CD4-positive, alpha-beta T cell treated with Interleukin-12 subunit alpha and Interleukin-12 subunit beta, for 1 hour (primary cell): ENCODE data around the gene ASPDH.

Source experiments
- DNase-seq: peaks from one replicate; pipeline ENCODE4 v3.0.0-alpha.2; 2020

ASPDH gene

DNA sequence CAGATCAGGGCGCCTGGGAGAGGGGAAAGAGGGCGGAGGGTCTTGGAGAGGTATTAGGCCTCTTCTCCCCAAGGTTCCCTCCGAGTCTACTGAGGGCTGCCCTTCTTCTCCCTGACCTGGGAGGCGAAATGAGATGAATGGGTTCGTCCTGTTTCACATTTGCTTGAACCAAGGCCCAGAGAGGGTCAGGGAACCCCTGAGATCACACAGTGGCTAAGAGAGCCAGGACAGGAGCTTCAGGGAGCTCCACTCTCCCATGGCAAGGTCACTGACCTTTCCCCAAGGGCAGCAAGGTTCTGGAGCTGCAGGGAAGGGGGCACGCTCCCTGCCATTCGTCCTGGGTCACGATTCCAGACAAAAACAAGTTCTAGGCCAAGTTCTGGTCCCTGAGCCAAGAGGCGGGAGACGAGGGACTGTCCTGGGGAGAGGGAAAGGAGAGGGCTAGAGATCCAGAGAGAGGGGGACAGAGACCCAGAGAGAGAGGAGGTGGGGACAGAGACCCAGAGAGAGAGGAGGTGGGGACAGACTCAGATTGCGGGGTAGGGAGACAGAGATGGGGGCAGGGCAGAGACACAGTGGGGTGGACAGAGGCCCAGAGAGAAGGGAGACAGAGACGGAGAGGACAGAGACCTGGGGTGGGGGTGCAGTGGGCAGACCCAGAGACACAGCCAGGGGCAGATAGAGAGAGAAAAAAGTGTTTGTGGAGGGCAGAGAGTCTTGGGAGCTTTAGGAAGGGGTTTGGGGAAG lies 541 bp downstream of the ASPDH start:
- no peak for DNase-seq

DNA sequence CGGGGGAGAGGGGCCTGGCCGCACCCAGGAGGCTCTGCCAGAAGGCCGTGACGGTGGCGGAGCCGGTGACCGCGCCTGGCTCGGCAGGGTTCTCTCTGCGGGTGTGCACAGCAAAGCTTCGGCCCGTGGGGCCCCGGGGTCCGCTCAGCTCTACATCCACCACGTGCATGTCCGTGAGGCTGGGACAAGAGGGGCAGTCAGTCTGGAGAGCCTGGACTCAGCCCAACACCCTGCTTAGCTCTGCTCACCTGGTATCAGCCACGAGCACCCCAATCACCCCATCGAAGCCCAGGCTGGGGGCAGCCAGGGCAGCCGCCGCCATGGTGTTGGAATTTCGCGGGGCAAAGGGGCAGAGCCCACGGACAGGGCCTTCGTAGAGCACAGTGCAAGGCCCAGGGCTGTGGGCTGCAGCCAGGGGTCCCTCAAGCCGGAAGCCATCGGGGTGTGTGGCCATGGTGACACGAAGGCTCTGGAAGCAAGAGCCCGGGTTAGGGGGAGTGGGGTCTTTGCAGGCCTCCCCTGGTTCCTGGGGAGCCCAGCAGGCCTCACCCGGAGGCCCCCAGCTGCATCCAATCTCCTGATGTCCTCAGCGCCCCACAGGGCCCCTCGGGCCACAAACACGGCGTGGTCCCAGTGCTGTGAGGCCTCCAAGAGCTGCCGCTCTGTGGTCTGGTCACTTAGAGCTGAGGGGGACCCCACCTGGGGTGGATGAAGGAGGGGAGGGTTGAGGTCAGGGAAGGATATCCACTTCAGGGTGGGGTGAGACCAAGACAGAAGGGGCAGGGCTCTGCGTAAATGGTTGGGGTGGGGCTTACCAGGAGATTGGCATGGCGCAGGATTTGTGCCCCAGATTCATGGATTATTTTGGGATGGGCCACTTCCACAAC lies 1.4 kb downstream of the ASPDH start:
- no peak for DNase-seq

DNA sequence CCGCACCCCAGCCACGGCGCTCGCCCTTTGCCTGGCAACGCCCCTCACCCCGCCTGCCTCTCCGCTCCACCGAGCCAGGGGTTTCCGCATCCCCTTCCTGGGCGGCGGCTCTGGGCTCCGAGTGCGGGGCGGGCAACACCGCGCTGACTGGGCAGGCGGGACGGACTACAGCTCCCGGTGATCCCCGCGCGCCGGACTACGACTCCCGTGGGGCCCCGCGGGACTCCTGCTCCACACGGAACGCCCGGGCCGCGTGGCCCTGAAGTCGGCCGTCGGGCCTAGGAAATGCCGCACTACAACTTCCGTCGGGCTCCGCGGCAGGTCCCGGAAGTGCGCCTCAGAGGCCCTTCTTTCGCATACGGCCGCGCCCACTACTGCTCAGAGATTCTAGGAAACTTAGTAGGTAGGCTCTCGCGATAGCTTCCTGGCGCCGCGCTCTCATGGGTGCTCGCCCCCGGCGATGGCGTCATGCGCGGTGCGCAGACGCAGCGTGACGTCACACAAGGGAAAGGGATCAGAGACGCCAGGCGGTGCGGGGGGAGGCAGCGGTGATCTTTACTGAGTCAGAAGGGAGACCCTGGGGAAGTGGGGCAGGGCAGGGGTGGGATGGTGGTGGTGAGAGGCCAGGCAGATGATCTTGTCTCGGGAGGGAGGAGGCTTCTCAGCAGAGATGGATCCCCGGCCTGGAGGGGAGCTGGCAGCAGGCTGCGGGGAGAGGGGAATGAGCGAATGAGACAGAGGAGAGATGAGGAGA lies 2.5 kb downstream of the ASPDH start, which contains the start of gene JOSD2:
Gene JOSD2 (minus strand): TSS at position 123 of the 754 bp plus-strand sequence. CDS start 760 bp downstream, outside the sequence.
- DNase-seq, result peak; percentile 99

DNA sequence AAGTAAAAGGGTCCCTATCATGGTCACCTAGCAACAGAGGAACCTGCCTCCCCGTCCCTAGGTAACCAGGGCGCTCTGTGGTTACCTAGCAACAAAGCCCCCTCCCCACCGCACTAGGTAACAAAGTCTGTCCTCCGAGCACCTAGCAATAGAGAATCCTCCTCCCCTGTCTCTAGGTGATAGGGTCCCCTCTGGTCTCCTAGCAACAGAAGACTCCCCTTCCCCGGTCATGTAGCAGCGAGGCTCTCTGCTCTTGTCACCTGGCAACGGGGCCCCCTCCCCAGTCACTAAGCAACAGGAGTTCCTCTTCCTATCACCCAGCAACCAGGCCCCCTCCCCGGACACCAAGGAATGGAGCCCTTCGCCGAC lies 3.0 kb downstream of the ASPDH start:
- DNase-seq, result no peak

DNA sequence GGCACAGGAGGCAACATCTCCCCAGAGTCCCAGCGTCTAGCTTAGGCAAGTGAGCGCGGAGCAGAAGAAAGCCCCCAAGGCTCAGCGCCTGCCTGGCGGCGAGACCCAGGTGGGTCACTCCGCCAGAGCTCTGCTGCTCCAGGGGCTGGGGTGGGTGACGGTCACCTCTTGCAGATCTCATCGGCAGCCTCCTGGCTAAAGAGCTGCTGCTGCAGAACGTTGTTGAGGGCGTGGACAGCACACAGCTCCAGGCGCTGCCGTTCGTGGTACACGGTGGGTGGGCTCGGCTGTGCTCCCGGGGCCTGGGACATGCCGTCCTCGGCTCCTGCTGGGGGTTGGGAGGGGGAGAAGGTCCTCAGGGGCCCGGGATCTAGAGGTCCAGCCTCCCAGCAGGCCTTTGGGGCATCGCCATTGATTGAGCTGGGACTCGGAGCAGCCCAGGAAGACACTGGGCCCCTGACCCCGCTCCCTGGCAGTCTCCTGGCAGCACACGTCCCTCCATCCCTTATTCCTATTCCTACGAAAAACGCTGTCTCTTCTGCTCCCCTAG lies 3.5 kb downstream of the ASPDH start:
- DNase-seq, result no peak

DNA sequence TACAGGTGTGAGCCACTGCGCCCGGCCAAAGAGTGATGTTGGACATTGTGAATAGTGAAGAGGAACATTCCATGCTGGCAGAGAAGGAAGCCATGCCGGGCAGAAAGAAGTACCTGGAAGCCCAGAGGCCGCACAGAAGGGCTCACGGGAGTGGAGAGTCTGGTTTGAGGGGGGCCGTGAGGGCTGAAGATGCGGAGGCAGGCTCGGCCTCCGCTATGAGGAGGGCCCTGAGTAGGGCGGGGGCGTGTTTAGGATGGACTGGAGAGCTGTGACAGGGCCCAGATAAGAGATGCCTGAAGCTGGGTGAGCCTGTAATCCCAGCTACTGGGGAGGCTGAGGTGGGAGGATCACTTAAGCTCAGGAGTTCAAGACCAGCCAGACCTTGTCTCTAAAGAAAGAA lies 4.3 kb downstream of the ASPDH start:
- no peak for DNase-seq

DNA sequence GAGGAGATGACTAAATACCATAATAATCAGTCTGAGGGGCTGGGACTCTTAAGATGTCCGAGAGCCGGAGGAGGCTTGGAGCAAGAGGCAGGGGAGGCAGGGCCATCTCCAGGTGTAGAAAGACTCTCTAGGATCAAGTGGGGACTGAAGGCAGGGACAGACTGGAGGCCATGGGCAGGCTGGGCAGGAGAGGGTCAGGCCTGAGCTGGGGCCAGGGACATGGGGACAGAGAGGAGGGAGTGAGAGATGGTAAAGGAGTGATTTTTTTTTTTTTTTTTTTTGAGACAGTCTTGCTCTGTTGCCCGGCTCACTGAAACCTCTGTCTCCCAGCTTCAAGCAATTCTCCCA lies 4.9 kb downstream of the ASPDH start:
- no peak for DNase-seq

DNA sequence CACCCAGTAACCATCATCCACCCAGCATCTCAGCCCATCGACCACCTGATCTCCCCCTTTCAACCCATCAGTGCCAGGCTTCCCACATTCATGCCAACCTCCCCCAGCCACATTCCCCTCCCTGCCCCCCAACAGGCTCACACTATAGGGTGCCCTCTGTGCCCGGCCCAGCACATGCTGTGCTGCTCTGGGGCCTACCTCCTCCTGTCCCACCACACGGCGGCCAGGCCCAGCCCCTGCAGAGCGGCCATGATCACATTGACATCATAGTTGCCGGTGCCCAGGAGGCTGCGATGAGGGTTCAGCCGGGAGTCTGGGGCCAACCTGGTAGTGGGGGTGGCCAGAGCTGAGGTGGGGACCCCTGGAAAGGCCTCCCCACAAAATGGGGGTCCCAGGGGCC lies 6.3 kb downstream of the ASPDH start:
- no peak for DNase-seq

DNA sequence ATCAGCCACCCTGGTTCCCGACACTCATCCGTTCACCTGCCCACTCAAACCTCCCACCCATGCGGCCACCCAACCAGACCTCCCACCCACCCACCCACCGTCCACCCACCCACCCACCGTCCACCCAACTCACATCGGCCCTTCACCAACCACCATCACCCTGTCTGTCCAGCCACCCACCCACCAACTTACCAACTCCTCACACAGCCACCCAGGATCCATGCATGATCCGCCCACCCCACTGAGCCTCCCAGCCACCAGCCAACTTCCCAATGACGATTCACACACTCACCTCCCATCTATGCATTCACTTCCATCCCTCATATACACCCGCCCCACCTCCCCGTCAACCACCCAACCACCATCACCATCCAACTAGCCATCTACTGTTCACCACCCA lies 7.0 kb downstream of the ASPDH start:
- DNase-seq, result no peak

DNA sequence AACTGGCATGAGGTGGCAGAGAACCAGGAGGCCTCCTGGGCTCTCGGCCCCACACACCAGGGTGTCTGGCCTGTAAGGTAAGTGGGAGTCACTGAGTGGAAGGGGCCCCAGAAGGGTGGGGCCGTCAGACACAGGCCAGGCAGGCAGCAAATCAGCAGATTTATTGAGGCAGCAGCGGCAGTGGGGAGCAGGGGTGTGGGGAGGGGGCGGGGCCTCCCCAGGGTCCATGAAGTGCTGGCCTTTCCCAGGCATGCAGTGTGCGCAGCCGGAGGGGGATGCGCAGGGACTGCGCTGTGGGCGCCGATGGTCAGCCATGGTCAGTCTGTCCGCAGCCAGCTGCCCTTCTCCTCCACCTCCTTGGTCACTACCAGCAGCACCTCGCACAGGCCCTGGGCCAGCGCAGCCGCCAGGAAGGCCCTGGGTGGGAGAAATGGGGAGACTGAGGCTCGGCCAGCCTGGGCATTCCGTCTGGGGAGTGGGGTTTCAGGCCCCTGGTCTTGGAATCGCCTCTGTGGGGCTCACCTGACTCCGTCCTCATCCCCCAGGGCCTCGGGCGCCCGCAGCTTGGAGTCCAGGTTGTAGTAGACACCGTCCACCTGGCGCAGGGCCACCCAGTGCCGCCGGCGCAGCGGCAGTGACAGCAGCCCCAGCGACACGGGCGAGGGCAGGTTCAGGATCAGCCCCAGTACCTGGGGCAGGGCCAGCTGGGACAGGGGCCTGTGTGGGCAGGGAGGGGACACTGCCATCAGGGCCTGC lies 7.7 kb downstream of the ASPDH start:
- DNase-seq, result no peak

DNA sequence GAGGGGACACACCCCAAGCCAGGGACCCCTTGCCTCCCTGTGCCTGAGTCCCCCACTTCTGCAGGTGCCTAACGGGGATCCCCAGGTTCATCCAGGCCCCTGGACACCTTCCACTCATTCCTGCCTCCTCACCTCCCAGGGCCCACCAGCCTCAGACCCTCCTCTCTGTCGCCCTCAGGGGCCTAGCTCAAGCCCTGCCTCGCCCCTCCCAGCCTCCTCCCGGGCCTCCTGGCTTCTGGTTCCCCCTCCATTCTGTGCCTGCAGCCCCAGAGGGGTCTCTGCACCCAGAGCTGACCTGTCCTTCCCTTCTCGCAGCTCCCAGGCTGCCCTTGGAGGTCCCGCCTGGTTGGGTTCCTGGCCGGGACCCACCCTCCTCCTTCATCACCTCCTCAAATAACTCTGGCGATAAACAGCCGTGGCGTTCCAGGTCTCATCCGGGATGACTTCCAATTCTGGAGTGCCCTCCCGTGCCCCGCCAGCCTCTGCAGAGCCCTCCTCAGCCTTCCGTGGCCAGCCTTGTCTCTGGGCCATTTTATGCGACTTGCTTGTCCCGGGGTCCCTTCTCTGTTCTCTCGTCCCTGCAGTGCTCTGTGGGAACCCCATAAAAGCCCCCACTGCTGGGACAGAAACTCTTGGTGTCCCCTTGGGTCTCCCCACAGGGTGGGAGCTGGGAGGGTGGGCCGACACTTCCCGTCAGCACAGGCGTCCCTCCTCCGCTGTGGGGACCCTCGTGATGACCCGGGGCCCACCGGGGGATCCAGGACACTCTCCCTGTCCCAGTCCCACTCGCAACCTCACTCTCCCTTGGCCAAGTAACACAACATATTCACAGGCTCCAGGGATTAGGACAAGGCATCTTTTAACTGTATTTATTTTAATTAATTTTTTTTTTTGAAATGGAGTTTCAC lies 11.9 kb downstream of the ASPDH start:
- no peak for DNase-seq

DNA sequence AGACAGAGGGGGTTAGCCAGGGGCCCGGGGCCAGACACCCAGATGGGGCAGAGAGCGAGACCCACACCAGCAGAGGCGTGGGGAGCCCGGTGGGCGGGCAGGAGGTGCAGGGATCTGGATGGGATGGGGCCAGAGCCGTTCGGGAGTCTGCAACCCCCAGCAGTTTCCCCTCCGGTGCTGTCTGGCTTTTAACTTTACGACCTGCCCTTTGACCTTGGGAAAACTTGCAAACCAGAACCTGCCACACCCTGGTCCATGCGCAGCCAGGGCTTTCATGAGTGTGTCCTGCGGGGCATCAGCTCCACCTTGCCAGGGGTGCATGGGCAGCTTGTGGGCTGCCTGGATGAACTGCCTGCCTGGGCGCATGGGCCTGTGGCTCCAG lies 12.5 kb downstream of the ASPDH start:
- DNase-seq, result no peak

DNA sequence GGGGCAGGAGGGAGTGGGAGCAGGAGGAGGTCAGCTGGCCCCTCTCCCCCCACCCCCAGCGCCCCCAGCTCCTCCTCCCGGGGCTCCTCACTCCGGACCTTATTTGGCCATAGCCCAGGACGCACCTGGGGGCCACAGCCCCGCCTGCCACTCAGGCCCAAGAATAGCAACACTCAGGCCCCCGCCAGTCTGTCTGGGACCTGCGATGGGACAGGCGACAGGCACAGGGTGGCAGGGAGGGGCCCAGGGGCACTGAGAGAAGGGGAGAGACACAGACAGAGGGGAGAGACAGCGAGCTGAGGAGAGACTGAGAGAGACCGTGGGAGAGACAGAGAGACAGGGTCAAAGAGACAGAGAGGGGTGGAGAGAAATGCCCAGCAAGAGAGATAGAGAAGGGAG lies 13.0 kb downstream of the ASPDH start:
- DNase-seq, result no peak

DNA sequence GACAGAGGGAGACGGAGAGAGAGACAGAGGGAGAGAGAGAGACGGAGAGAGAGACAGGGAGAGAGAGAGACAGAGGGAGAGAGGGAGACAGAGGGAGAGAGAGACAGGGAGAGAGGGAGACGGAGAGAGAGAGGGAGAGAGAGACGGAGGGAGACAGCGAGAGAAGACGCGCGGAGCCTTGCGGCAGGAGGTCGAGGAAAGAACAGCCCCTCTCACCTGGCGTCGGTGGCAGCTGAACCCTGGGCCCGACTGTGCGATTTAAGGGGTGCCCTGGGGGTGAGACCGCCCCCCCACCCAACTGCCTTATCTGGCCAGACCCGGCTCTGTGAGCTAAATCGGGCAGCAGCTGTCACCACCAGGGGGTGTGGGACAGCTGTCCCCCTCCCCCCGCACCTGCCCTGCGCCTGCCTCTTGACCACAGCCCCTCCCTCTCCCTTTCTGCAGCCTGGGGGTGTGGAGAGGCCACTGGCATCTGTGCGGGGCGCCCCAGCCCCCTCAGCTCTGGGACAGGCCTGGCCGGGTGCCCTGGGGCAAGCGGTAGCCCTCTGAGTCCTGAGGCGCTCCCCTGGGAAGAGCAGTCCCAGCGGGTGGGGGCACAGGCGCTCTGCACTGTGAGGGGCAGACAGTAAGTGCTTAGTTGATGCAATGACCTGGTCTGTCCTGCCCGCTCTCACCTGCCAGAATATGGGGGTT lies 13.5 kb downstream of the ASPDH start:
- no peak for DNase-seq

DNA sequence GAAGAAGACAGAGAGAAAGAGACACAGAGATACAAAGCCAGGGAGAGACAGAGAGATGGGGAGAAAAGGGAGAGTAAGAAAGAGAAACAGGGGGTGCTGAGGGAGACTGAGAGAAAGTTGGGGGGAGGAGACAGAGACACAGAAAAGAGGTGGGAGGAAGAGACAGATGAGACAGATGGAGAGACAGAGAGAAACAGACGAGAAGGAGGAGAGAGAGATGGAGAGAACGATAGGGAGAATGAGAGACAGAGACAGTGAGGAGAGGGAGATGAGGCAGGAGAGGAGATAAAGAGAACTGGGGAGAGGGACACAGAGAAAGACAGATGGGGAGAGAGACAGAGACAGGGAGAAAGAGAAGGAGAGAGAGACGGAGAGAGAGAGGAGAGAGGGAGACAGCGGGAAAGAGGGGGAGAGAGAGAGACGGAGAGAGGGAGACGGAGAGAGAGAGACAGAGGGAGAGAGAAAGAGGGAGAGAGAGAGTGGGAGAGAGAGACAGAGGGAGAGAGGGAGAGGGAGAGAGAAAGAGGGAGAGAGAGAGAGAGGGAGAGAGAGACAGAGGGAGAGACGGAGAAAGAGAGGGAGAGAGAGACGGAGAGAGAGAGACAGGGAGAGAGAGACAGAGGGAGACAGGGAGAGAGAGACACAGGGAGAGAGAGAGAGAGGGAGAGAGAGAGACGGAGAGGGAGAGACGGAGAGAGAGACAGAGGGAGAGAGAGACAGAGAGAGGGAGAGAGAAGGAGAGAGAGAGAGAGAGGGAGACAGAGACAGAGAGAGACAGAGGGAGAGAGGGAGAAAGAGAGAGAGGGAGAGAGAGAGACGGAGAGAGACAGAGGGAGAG lies 15.3 kb downstream of the ASPDH start:
- no peak for DNase-seq

DNA sequence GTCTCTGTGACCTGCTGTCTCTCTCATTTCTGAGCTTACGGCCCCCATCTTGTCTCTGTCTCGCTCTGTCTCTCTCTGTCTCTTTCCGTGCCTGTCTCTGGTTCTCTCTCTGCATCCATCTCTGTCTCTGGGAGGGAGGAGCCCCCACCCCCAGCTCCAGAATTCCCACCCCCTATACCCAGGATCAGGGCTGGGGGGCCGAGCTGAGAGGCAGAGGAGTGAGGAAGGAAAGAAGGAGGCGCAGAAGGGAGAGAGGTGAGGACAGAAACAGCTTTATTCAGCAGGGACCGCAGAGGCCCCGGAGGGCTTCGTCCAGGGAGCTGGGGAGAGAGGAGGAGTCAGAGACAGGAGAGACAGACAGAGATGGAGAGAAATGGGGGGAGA lies 16.7 kb downstream of the ASPDH start:
- DNase-seq, result no peak

DNA sequence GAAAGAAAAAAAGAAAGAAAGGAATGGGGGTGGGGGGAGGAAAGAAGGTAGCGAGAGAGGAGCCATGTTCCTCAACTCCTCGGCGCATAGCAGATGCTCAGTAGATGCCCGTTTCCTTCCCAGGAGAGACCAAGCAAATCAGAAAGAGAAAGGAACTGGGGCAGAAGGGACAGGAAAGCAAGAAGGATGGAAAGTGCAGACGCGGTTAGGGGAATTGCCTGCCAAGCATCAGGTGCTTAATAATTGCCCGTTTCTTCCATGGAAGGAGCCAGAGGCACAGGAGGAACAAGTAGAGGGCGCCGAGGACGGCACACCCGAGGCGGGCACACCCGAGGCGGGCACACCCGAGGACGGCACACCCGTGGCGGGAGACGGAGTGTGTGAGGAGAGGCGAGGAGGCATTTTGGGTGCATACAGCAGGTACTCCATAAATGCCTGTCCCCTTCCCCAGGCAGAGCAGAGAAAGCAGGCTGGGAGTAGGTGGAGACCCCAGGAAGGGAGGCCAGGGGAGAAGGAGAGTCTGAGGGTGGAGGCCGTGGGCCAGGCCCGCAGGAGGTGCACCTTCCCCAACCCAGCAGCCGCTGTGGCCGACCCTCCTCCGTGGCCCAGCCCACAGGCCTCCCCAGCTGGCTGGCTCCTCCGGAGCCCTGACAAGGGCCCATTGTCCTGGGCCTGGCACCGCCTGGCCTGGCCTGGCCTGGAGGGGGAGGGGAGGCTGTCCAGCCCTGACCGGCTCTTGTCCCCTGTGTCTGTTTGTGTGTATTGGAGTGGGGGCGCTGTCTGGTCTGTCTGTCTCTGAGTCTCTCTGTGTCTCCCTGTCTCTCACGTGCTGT lies 17.3 kb downstream of the ASPDH start:
- DNase-seq, result no peak

DNA sequence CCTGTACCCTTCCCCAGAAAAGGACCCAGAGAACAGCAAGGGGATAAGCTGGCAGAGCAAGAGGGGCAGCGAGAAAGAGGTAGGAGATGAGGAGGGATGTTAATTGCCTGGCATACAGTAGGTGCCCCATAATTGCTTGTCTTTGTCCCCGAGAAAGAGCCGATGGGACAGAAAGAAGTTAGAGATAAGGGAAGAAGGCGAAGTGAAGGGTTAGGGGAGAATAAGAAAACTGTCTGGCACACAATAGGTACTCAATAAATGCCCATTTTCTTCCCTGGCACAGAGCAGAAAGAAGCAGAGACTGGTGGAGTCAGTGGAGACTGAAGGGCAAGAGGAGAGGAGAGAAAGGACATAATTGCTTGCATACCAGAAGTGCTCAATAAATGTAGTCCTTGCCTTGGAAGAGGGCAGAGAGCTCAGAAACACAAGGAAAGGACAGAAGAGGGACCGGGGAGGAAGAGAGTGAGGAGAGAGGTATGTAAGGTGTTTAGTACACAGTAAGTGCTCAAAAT lies 18.6 kb downstream of the ASPDH start:
- DNase-seq, result no peak
